Endothelial cell of umbilical vein (primary cell): ENCODE measurements around the gene CCDC187. TPM values are rescaled to one million over a fixed set of nuclear protein-coding genes. Genes with fewer than 3 reads are reported as not detected.

Experiments
- BruUV-seq: library from RNA; stranded (reverse); fragments of 400-500 nt; replicated peaks from 2 replicates; lab custom pipeline; 2021; lab: Mats Ljungman, UMichigan
- CTCF ChIA-PET: fragments of 300-600, 350-600 bp; sonication (Branson Sonifier 250); formaldehyde crosslinking; loops from one replicate; lab custom pipeline; 2021; ENCODE audit warnings: antibody characterized with exemption, inconsistent platforms; lab: Charles Lee
- POLR2A ChIA-PET: fragments of 300-600, 350-600 bp; sonication (Branson Sonifier 250); formaldehyde crosslinking; loops from one replicate; lab custom pipeline; 2021; ENCODE audit warnings: antibody characterized with exemption, inconsistent platforms; lab: Charles Lee
- DNase-seq: peaks from one replicate; pipeline ENCODE4 v3.0.0-alpha.2; 2011; ENCODE audit warnings: low read depth, low spot score
- FAIRE-seq: peaks from 2 replicates; lab custom pipeline; 2011; peaks lifted over from hg19 to GRCh38; lab: Jason Lieb, UNC
- H2AFZ ChIP-seq: 2 replicates; pipeline ENCODE4 v1.6.0; 2012; ENCODE audit warnings: low read depth, low read length, control low read depth, inconsistent platforms
- H3K27ac ChIP-seq: 2 replicates; pipeline ENCODE4 v1.5.1; 2011; ENCODE audit warnings: low read depth, mild to moderate bottlenecking, control low read depth, low read length, moderate library complexity; ENCODE audit not compliant: insufficient read depth
- H3K27me3 ChIP-seq, 2 experiments: 2 replicates each; pipeline versions ENCODE4 v1.6.0 to v1.6.1; 2011; ENCODE audit warnings: low read length in 2 of 2, mixed read lengths in 1 of 2; ENCODE audit not compliant: control insufficient read depth in 2 of 2, insufficient read depth in 2 of 2
- H3K36me3 ChIP-seq, 2 experiments: 2 replicates in 1 of 2; 3 replicates in 1 of 2; pipeline ENCODE4 v1.5.1; 2011; ENCODE audit warnings: low read length in 2 of 2, mild to moderate bottlenecking in 1 of 2, moderate library complexity in 1 of 2; ENCODE audit not compliant: control insufficient read depth in 2 of 2, insufficient read depth in 2 of 2; ENCODE audit errors: extremely low read depth in 1 of 2
- H3K4me1 ChIP-seq: 3 replicates; pipeline ENCODE4 v1.5.1; 2011; ENCODE audit warnings: mild to moderate bottlenecking, low read length; ENCODE audit not compliant: control insufficient read depth, insufficient read depth; ENCODE audit errors: extremely low read depth
- H3K4me2 ChIP-seq: 2 replicates; pipeline ENCODE4 v1.6.1; 2011; ENCODE audit warnings: low read length, control low read depth, mixed read lengths; ENCODE audit not compliant: insufficient read depth
- H3K4me3 ChIP-seq, 3 experiments: fragments of 200-600 bp in 1 of 3; sonication (generic), shearing (Covaris generic) in 1 of 3; replicated peaks in 1 of 3; 2 replicates each; pipeline ENCODE4 v1.5.1; 2011 to 2016; ENCODE audit warnings: control low read depth in 3 of 3, low read length in 3 of 3, mild to moderate bottlenecking in 2 of 3, inconsistent platforms in 1 of 3, low read depth in 1 of 3, moderate library complexity in 1 of 3; ENCODE audit not compliant: insufficient read depth in 1 of 3
- H3K79me2 ChIP-seq: 2 replicates; pipeline ENCODE4 v1.6.0; 2012; ENCODE audit warnings: low read length, inconsistent platforms; ENCODE audit not compliant: control insufficient read depth, insufficient read depth
- H3K9ac ChIP-seq: replicated peaks from 2 replicates; pipeline ENCODE3; 2011; ENCODE audit warnings: low read length, control low read depth; ENCODE audit not compliant: insufficient read depth; ENCODE audit errors: extremely low read depth
- H3K9me1 ChIP-seq: replicated peaks from 3 replicates; pipeline ENCODE4 v1.6.0; 2011; ENCODE audit warnings: mild to moderate bottlenecking, low read length; ENCODE audit not compliant: control insufficient read depth, insufficient read depth; ENCODE audit errors: extremely low read depth
- H3K9me3 ChIP-seq: replicated peaks from 2 replicates; pipeline ENCODE4 v1.5.1; 2012; ENCODE audit warnings: low read length, inconsistent platforms; ENCODE audit not compliant: control insufficient read depth, insufficient read depth
- H4K20me1 ChIP-seq: replicated peaks from 2 replicates; pipeline ENCODE3; 2011; ENCODE audit warnings: mild to moderate bottlenecking, low read length; ENCODE audit not compliant: control insufficient read depth, insufficient read depth; ENCODE audit errors: extremely low read depth
- CTCF ChIP-seq, 2 donors: IDR thresholded peaks; 1 replicate in 1 of 2; 2 replicates in 1 of 2; pipeline ENCODE4 v1.5.1; 2011; ENCODE audit warnings: low read length in 2 of 2, mild to moderate bottlenecking in 2 of 2, moderate library complexity in 2 of 2, control low read depth in 1 of 2, inconsistent platforms in 1 of 2, low read depth in 1 of 2; ENCODE audit not compliant: insufficient read depth in 1 of 2; ENCODE audit errors: extremely low read depth in 1 of 2
- EZH2 ChIP-seq: IDR thresholded peaks from 2 replicates; pipeline ENCODE4 v1.6.1; 2012; ENCODE audit warnings: borderline replicate concordance, low read depth, mild to moderate bottlenecking, moderate library complexity, low read length, inconsistent platforms; ENCODE audit not compliant: severe bottlenecking
- FOS ChIP-seq: IDR thresholded peaks from 2 replicates; pipeline ENCODE4 v1.6.1; 2011; ENCODE audit warnings: mild to moderate bottlenecking, low read length, moderate library complexity, borderline replicate concordance; ENCODE audit not compliant: insufficient read depth
- GATA2 ChIP-seq: IDR thresholded peaks from 2 replicates; pipeline ENCODE4 v1.7.0; 2011; ENCODE audit warnings: low read depth, mild to moderate bottlenecking, moderate library complexity, mixed read lengths, low read length; ENCODE audit not compliant: insufficient read length, insufficient read depth
- JUN ChIP-seq: IDR thresholded peaks from 2 replicates; pipeline ENCODE4 v1.6.1; 2011; ENCODE audit warnings: borderline replicate concordance, low read depth; ENCODE audit not compliant: insufficient read length, insufficient read depth
- MAX ChIP-seq: IDR thresholded peaks from 2 replicates; pipeline ENCODE4 v1.6.1; 2011; ENCODE audit not compliant: insufficient read depth, insufficient read length
- MYC ChIP-seq: IDR thresholded peaks from one replicate; pipeline ENCODE4 v1.6.1; 2011; ENCODE audit warnings: mild to moderate bottlenecking, low read depth, low read length
- POLR2A ChIP-seq: IDR thresholded peaks from 2 replicates; pipeline ENCODE4 v1.6.1; 2012; ENCODE audit warnings: low read depth, mild to moderate bottlenecking, control low read depth, low read length
- POLR2AphosphoS5 ChIP-seq: IDR thresholded peaks from 2 replicates; pipeline ENCODE4 v1.6.1; 2012; ENCODE audit warnings: low read depth, mild to moderate bottlenecking, control low read depth, low read length, moderate library complexity; ENCODE audit not compliant: insufficient read depth
- dilution Hi-C: fragments of 300-500 bp; cut with MboI; formaldehyde crosslinking; loops from one replicate; pipeline ENCODE4 v1.15.0; 2019; ENCODE audit warnings: low sequenced_read_pairs; ENCODE audit not compliant: extremely low pct_ligation_motif_present
- intact Hi-C: fragments of 100-400 bp; cut with micrococcal nuclease; formaldehyde crosslinking; loops from one replicate; pipeline ENCODE4 v1.10.0; 2022
- polyA plus RNA-seq, 4 experiments: library from polyadenylated mRNA; depleted of rRNA in 3 of 4; stranded (reverse) in 3 of 4; unstranded in 1 of 4; fragments of >200 nt; gene quantifications; 2 replicates each; pipeline versions ENCODE4 v1.2.1 to v1.2.3, GENCODE V29; 2011 to 2012; ENCODE audit warnings: missing spikeins in 1 of 4
- total RNA-seq: library from RNA; stranded (reverse); gene quantifications from 2 replicates; pipeline ENCODE4 v1.2.3, GENCODE V29; 2021

Gene CCDC187
- total and polyA plus RNA-seq, 2 donors (not counting 3 experiments of a cell fraction or from before 2014, with no cell fraction given), result not detected

GRCh38 chr9:136252281-136252680 lies 51.6 kb downstream of the CCDC187 start:
- Histone ChIP-seq H3K79me2 (no peaks in the 10 kb centered on the region), H3K4me1 (no peaks in the 10 kb centered on the region), H3K27me3 (peaks cover 0 to 4% of the 10 kb centered on the region in 2 experiments), H3K36me3 (no peaks in the 10 kb centered on the region), H3K9me3 (no peaks in the 10 kb centered on the region), H3K9ac (no peak overlapping the region), H3K4me2 (no peak overlapping the region), H3K9me1 (no peaks in the 10 kb centered on the region), H4K20me1 (no peaks in the 10 kb centered on the region), H2AFZ (no peak overlapping the region), H3K4me3 (no peak overlapping the region), H3K27ac (no peak overlapping the region)
- no TSS peak for BruUV-seq
- intact Hi-C loops (no loop called here), dilution Hi-C loops (no loop called here)
- DNase-seq (no peak), FAIRE-seq (no peak)
- CTCF ChIA-PET, result no interaction called here
- POLR2A ChIA-PET, result no interaction called here
- no peak for TF ChIP-seq GATA2
- no peak for TF ChIP-seq FOS
- no peak for TF ChIP-seq EZH2
- no peak for TF ChIP-seq JUN
- no peak for TF ChIP-seq CTCF (IDR thresholded peaks at IDR 0.05; ENCODE audit: extremely low read depth in 1 of 2, insufficient read depth in 1 of 2, low read depth in 1 of 2, low read length in 2 of 2)
- no peak for TF ChIP-seq POLR2AphosphoS5
- no peak for TF ChIP-seq POLR2A
- TF ChIP-seq MAX, result no peak
- TF ChIP-seq MYC, result no peak
